ENCODE data around the gene CIZ1.

The CIZ1 gene

GRCh38 chr9:128168731-128169308 lies 22.6 kb downstream of the CIZ1 start:
- TF ChIP-seq POLR2AphosphoS5 (IDR thresholded peaks at IDR 0.05; ENCODE audit: low read depth, low read length) (no peak), TAF1 (IDR thresholded peaks at IDR 0.05; ENCODE audit: borderline replicate concordance, insufficient read depth, low read length) (no peak), FOXP2 (optimal IDR thresholded peaks at IDR 0.05; ENCODE audit: borderline replicate concordance, extremely low read depth, extremely low read length, insufficient read depth) (no peak)
- TF ChIP-seq, protein P1, sequence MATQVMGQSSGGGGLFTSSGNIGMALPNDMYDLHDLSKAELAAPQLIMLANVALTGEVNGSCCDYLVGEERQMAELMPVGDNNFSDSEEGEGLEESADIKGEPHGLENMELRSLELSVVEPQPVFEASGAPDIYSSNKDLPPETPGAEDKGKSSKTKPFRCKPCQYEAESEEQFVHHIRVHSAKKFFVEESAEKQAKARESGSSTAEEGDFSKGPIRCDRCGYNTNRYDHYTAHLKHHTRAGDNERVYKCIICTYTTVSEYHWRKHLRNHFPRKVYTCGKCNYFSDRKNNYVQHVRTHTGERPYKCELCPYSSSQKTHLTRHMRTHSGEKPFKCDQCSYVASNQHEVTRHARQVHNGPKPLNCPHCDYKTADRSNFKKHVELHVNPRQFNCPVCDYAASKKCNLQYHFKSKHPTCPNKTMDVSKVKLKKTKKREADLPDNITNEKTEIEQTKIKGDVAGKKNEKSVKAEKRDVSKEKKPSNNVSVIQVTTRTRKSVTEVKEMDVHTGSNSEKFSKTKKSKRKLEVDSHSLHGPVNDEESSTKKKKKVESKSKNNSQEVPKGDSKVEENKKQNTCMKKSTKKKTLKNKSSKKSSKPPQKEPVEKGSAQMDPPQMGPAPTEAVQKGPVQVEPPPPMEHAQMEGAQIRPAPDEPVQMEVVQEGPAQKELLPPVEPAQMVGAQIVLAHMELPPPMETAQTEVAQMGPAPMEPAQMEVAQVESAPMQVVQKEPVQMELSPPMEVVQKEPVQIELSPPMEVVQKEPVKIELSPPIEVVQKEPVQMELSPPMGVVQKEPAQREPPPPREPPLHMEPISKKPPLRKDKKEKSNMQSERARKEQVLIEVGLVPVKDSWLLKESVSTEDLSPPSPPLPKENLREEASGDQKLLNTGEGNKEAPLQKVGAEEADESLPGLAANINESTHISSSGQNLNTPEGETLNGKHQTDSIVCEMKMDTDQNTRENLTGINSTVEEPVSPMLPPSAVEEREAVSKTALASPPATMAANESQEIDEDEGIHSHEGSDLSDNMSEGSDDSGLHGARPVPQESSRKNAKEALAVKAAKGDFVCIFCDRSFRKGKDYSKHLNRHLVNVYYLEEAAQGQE (IDR thresholded peaks at IDR 0.05; ENCODE audit: insufficient read depth in 1 of 2, low read depth in 2 of 2, low read length in 2 of 2): no peak

DNA sequence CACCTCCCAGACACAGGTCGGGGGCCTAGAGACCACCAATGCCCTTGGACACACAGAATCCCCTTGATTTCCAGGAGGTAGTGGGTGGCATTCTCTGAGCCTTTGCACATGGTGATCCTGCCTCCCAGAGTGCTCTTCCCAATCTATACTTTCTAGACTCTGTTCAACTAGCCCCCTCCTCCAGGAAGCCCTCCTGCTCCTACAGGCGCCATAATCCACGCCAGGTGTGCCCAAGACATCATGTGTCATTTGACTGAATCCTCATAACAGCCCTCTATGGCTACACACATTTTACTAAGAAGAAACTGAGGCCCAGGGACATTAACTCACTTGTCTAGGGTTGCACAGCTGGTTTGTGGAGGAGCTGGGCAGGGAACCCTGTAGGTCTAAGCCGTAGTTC lies 24.2 kb downstream of the CIZ1 start:
- TF ChIP-seq SIN3A (IDR thresholded peaks at IDR 0.05; ENCODE audit: borderline replicate concordance, insufficient read depth, low read length) (no peak), TAF1 (IDR thresholded peaks at IDR 0.05; ENCODE audit: borderline replicate concordance, insufficient read depth, low read length) (no peak), FOXP2 (optimal IDR thresholded peaks at IDR 0.05; ENCODE audit: borderline replicate concordance, extremely low read depth, extremely low read length, insufficient read depth) (no peak), POLR2AphosphoS5 (IDR thresholded peaks at IDR 0.05; ENCODE audit: low read depth, low read length) (no peak)
- TF ChIP-seq, protein P1 (IDR thresholded peaks at IDR 0.05; ENCODE audit: insufficient read depth in 1 of 2, low read depth in 2 of 2, low read length in 2 of 2): no peak

DNA sequence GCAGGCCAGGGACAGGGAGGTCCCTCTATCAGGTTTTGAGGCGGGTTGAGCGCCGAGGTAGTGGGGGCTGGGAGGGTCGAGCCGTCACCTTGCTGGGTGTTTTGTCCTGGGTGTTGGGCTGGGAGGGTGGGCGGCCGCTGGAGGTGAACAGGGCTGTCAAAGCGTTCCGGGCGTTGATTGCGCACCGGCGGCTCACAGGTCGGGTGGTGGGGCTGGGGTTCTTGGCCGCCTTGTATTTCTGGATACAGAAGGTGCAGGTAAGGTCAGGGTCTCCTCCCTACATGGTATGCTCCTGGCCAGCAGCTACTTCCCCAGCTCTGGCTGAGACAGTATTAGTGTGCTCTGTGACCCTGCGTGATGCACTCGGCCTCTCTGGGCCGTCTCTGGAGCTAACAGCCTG lies 25.2 kb downstream of the CIZ1 start:
- TF ChIP-seq SIN3A (IDR thresholded peaks at IDR 0.05; ENCODE audit: borderline replicate concordance, insufficient read depth, low read length): no peak
- TF ChIP-seq POLR2AphosphoS5 (IDR thresholded peaks at IDR 0.05; ENCODE audit: low read depth, low read length): no peak
- TF ChIP-seq, protein P1 (IDR thresholded peaks at IDR 0.05; ENCODE audit: insufficient read depth in 1 of 2, low read depth in 2 of 2, low read length in 2 of 2): no peak
- TF ChIP-seq FOXP2 (optimal IDR thresholded peaks at IDR 0.05; ENCODE audit: borderline replicate concordance, extremely low read depth, extremely low read length, insufficient read depth): no peak
- no peak for TF ChIP-seq TAF1 (IDR thresholded peaks at IDR 0.05; ENCODE audit: borderline replicate concordance, insufficient read depth, low read length)

- peak; percentile 19; the same call in 1 of the 2 replicates for TF ChIP-seq POLR2AphosphoS5 (IDR thresholded peaks at IDR 0.05; ENCODE audit: low read depth, low read length)
- no peak for TF ChIP-seq TAF1 (IDR thresholded peaks at IDR 0.05; ENCODE audit: borderline replicate concordance, insufficient read depth, low read length)
Observed at GRCh38 chr9:128164307-128164885, 27.0 kb downstream of the CIZ1 start.

- TF ChIP-seq, protein P1 (IDR thresholded peaks at IDR 0.05; ENCODE audit: insufficient read depth in 1 of 2, low read depth in 2 of 2, low read length in 2 of 2): no peak
- TF ChIP-seq FOXP2 (optimal IDR thresholded peaks at IDR 0.05; ENCODE audit: borderline replicate concordance, extremely low read depth, extremely low read length, insufficient read depth) (no peak), POLR2AphosphoS5 (IDR thresholded peaks at IDR 0.05; ENCODE audit: low read depth, low read length) (no peak), TAF1 (IDR thresholded peaks at IDR 0.05; ENCODE audit: borderline replicate concordance, insufficient read depth, low read length) (no peak), SIN3A (IDR thresholded peaks at IDR 0.05; ENCODE audit: borderline replicate concordance, insufficient read depth, low read length) (no peak)
Observed at GRCh38 chr9:128163523-128164306, 27.7 kb downstream of the CIZ1 start.

All from PFSK-1 (cell line).